HepG2 (cell line): Measurements from ENCODE around the gene TEX26.

Experiments
- BHLHE40 ChIP-seq: IDR thresholded peaks from 2 replicates; pipeline ENCODE4 v1.6.1; 2011; ENCODE audit warnings: low read length, improper control_type of control experiment
- CREB1 ChIP-seq, 2 experiments: fragments of 450-650 bp in 1 of 2; IDR thresholded peaks; 2 replicates each; pipeline ENCODE4 v1.6.1; 2016 to 2017; ENCODE audit warnings: control low read depth in 1 of 2, mild to moderate bottlenecking in 1 of 2, missing compliant biosample characterization in 1 of 2, missing genetic modification characterization in 1 of 2
- CTCF ChIP-seq: sonication (generic); formaldehyde crosslinking; IDR thresholded peaks from 2 replicates; pipeline ENCODE4 v1.5.0; 2020; ENCODE audit warnings: mild to moderate bottlenecking, missing genetic modification reagents, moderate library complexity
- EP300 ChIP-seq, 3 experiments: sonication (generic) in 1 of 3; formaldehyde crosslinking in 1 of 3; IDR thresholded peaks; 2 replicates each; pipeline versions ENCODE4 v1.5.1 to v1.6.1; 2011 to 2020; ENCODE audit warnings: low read depth in 2 of 3, low read length in 2 of 3, borderline replicate concordance in 1 of 3, improper control_type of control experiment in 1 of 3, mild to moderate bottlenecking in 1 of 3, missing genetic modification reagents in 1 of 3, moderate library complexity in 1 of 3
- GRHL1 ChIP-seq: sonication (generic); formaldehyde crosslinking; conservative IDR thresholded peaks from 2 replicates; pipeline ENCODE4 v1.8.0; 2022; ENCODE audit warnings: missing genetic modification reagents
- PRDM15 ChIP-seq: sonication (generic); formaldehyde crosslinking; IDR thresholded peaks from 2 replicates; pipeline ENCODE4 v1.4.0; 2020; ENCODE audit warnings: missing genetic modification reagents
- YY1 ChIP-seq: IDR thresholded peaks from 2 replicates; pipeline ENCODE4 v1.6.1; 2011; ENCODE audit warnings: low read length, low read depth, moderate library complexity, mild to moderate bottlenecking; ENCODE audit not compliant: insufficient read depth, insufficient replicate concordance
- ZC3H4 ChIP-seq: sonication (generic); formaldehyde crosslinking; IDR thresholded peaks from 2 replicates; pipeline ENCODE4 v1.4.0; 2020; ENCODE audit warnings: missing genetic modification reagents, borderline replicate concordance
- ZMAT3 ChIP-seq: sonication (generic); formaldehyde crosslinking; conservative IDR thresholded peaks from 2 replicates; pipeline ENCODE4 v1.7.0; 2021; ENCODE audit warnings: missing genetic modification reagents
- ZNF350 ChIP-seq: sonication (generic); formaldehyde crosslinking; IDR thresholded peaks from 2 replicates; pipeline ENCODE4 v1.4.0; 2020; ENCODE audit warnings: mild to moderate bottlenecking, low read depth, missing genetic modification reagents, borderline replicate concordance

GRCh38 chr13:30900436-30900835 lies 32.0 kb upstream of the TEX26 start:
- TF ChIP-seq ZC3H4 (CRISPR knock-in tag) (no peak), EP300 (IDR thresholded peaks at IDR 0.05; ENCODE audit: low read depth in 2 of 2, low read length in 2 of 2) (no peak), EP300 (CRISPR knock-in tag; IDR thresholded peaks at IDR 0.05; ENCODE audit: borderline replicate concordance) (no peak), CTCF (CRISPR knock-in tag) (no peak), PRDM15 (no peak), YY1 (no peak), CREB1 (IDR thresholded peaks at IDR 0.05) (no peak), CREB1 (CRISPR knock-in tag; IDR thresholded peaks at IDR 0.05) (no peak), ZMAT3 (CRISPR knock-in tag) (no peak), BHLHE40 (no peak), ZNF350 (CRISPR knock-in tag) (no peak), GRHL1 (no peak)
